HFF-Myc (cell line): ENCODE results near the gene TBC1D22A.

ENCODE experiments used
- DNase-seq: peaks from one replicate; pipeline ENCODE4 v3.0.0-alpha.2; 2011; ENCODE audit warnings: low read depth; ENCODE audit errors: extremely low read depth
- H3K4me3 ChIP-seq: replicated peaks from 2 replicates; pipeline ENCODE4 v1.5.1; 2011; ENCODE audit warnings: low read depth, mild to moderate bottlenecking, control low read depth, low read length
- CTCF ChIP-seq: IDR thresholded peaks from 2 replicates; pipeline ENCODE4 v1.5.1; 2012; ENCODE audit warnings: mild to moderate bottlenecking, low read depth, low read length, control low read depth; ENCODE audit errors: missing control alignments

The TBC1D22A gene

DNA sequence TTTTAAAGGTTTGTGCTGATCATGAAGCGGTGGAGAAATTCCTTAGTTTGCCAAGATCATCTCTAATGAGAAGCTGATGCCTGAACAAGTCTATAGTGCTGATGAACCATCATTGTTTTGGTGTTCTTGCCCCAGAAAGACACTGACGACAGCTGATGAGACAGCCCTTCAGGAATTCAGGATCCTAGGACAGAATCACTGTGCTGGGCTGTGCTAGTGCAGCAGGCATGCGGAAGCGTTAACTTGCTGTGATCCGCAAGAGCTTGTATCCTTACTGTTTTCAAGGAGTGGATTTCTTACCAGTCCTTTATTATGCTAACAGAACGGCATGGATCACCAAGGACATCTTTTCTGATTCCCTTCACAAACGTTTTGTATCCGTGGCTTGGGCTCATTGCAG is 104.1 kb downstream of the TBC1D22A start:
- no peak for DNase-seq
- TF ChIP-seq CTCF = no peak
- no peak overlapping the region for H3K4me3 ChIP-seq

GRCh38 chr22:46867106-46867505 is 104.7 kb downstream of the TBC1D22A start:
- no peak overlapping the region for H3K4me3 ChIP-seq
- no peak for TF ChIP-seq CTCF
- DNase-seq = no peak

DNA sequence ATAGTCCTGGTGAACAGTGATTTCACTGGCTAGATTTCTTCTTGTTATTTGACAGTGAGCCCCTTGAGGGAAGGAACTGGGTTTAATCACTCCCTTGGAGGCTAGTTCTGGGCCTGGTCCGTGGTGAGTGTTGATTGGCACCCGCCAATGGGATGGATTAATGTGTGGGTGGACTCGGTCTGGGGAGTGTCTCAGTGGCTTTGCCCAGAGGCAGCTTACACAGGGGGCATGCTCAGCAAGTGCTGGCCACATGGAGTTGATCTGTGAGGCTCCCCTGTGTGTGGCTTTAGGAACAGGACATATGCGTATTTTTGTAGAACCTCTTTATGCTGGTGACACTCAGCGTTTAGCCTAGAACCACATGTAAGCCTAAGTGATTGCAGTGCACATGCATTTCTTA is 106.9 kb downstream of the TBC1D22A start:
- H3K4me3 ChIP-seq = no peak overlapping the region
- no peak for TF ChIP-seq CTCF
- DNase-seq = no peak

DNA sequence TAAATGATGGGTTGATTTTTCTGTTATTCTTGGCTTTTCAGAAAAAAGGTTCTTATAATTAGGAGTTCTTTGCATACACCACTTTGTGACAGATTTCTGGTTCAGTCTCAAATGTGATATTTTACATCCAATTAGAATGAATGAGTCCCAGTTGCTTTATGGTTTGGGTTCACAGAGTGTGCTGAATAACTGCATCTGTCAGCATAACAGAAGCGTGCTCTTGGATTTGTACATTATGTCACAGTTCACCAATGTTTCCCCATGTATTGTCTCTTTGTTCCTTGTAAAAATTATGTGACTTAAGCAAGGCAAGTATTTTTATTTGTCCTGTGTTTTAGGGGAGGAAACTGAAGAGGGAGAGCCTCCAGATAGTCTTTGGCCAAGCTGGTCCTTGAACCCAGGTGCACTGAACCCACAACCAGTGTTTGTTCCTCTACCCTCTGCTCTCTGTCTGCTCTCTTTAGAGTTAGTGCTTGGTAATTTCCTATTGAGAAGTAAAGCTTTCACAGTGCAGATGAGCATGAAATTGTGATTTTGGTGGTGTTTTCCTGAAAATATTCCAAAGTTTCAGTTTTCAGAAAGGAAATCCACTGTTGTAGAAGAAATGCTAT is 107.5 kb downstream of the TBC1D22A start:
- no peak for DNase-seq
- no peak for TF ChIP-seq CTCF

GRCh38 chr22:46871826-46872225 is 109.4 kb downstream of the TBC1D22A start:
- no peak for TF ChIP-seq CTCF
- no peak overlapping the region for H3K4me3 ChIP-seq

More for the DNA sequence above, 107.5 kb downstream of the TBC1D22A start:
- H3K4me3 ChIP-seq = no peak overlapping the region

GRCh38 chr22:46875089-46875488 is 112.6 kb downstream of the TBC1D22A start:
- no peak for DNase-seq
- no peak overlapping the region for H3K4me3 ChIP-seq
- no peak for TF ChIP-seq CTCF

More at GRCh38 chr22:46871826-46872225, 109.4 kb downstream of the TBC1D22A start:
- DNase-seq = no peak
